ENCODE measurements around the gene C4orf46. TPM values are rescaled to one million over a fixed set of nuclear protein-coding genes. Genes with fewer than 3 reads are reported as not detected.
"Not testable (repeated sequence)": the region's sequence is repeated elsewhere in the genome, so short reads cannot be mapped to it uniquely, and the experiment has no call there.

The C4orf46 gene
- total RNA-seq, result 1 to 10 TPM; 4.6 to 5.0 TPM
- long read RNA-seq, donor 1, partial matches to known transcripts, result 0 of 5 reads
- long read RNA-seq, donor 1, other reads (novel, unspliced or antisense), result 1 of 5 reads
- long read RNA-seq, donor 2, partial matches to known transcripts, result 0 of 6 reads
- long read RNA-seq, donor 2, other reads (novel, unspliced or antisense), result 3 of 6 reads

DNA sequence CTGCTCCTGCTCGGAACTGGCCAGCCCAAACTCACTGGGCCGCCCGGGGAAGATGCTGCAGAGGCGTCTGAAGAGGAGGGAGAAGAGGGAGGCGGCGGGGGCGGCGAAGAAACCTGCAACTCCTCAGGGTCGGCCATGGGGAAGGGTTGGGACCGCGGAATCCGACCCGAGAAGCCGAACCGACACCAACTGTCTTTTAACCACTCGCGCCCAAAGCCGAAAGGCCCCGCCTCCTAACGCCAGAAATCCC lies at the start of gene C4orf46:
C4orf46 (minus strand) TSS at position 223 of the 250 bp plus-strand sequence; CDS start at position 137, 86 bp downstream.
- DNase-seq (ENCODE audit: low spot score), result no peak
- intact Hi-C loops (cut with DNase I), result no loop called here

DNA sequence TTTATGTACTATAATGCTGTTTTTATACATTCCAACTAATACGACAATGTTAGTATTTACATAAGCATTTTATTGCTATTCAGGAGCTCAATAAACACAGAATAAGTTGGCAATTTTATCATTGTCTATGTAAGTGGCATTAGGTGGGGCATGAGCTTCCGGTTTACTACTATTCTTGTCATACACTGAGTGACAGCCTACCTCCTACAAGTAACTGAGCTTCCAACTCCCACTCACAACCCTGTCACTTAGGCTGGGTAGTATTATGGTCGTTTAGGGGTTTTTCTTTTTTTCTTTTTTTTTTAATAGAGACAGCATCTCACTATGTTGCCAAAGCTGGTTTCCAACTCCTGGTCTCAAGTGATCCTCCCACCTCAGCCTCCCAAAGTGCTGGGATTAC lies 44.1 kb upstream of the C4orf46 start:
- intact Hi-C loops (cut with DNase I), result loop anchor here in 1 of 2 donors (10.0 kb wide), 1 partner anchor 489 kb away; no protein-coding TSS in a partner anchor
- DNase-seq (ENCODE audit: low spot score), result no peak

DNA sequence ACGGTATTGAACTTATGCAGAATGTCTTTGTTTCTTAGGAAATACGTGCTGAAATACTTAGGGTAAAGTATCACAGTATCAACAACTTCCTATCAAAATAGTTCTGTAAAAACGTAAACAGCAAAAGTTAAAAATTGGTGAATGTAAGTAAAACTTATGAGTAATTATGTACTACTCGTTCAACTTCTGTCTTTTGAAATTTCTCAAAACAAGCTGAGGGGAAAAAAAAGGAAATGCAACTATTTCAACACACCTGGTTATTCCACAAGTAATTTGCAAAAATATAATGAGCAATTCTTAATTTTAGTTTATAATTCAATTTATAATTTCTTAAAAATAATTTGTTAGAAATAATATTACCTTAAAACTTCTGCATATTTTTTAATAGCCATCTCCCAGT lies 43.2 kb upstream of the C4orf46 start:
- intact Hi-C loops (cut with DNase I), result loop anchor here in 1 of 2 donors (10.0 kb wide), 1 partner anchor 490 kb away; no protein-coding TSS in a partner anchor

DNA sequence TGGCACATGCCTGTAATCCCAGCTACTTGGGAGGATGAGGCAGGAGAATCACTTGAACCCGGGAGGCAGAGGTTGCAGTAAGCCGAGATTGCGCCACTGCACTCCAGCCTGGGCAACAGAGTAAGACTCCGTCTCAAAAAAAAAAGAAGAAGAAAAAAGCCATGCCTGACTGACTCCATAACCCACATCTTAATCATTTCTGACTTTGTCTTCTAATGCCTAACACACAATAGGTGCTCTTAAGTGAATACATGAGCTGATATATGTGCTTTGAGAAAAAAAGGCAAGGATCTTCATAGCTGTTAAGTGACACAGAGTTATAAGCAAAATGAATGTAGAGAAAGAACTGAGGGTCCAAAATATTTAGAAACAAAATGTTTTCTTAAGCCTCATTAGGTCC lies 40.9 kb upstream of the C4orf46 start:
- intact Hi-C loops (cut with DNase I), result loop anchor here in 1 of 2 donors (10.0 kb wide), 1 partner anchor 492 kb away; no protein-coding TSS in a partner anchor

More for the DNA sequence above, 43.2 kb upstream of the C4orf46 start:
- no peak for DNase-seq (ENCODE audit: low spot score)

DNA sequence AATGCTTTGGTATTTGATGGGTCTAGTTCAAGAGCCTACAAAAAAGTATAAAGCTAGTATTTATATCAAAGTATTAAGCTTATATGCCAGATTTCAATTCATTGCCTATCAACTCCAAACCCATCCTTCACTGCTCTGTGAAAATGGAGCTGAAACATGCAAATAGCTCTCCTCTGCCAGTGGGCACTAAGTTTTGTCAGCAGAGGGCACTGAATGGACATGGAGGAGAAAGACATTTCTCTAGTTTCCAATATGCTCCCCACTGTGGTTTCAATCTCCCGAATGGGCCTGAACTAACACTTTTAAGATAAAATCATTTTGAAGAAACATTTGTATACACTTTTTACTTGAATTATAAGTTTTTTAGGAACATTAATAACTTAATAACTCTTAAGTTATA lies 39.1 kb upstream of the C4orf46 start:
- intact Hi-C loops (cut with DNase I), result loop anchor here in 1 of 2 donors (10.0 kb wide), 1 partner anchor 494 kb away; no protein-coding TSS in a partner anchor
- DNase-seq (ENCODE audit: low spot score), result no peak

More for the DNA sequence above, 40.9 kb upstream of the C4orf46 start:
- DNase-seq (ENCODE audit: low spot score), result not testable (repeated sequence)

DNA sequence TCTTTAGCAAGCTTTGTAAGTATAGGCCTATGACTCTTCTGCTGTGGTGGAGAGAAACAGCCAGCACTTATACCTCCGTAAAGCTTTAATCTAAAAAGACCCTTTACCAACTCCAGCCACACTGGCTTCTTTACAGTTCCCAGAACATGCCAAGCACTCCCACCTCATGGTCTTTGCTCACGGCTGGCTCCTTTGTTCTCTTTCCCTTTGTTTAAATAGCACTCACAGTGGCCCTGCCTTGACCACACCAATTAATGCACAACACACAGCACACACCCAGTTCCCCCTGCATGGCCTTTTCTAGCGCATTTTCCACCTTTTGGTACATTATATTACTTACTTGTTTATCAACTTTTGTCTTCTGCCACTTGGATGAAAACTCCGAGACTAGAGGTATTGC lies 32.6 kb upstream of the C4orf46 start:
- intact Hi-C loops (cut with DNase I), result no loop called here
- DNase-seq (ENCODE audit: low spot score), result no peak

DNA sequence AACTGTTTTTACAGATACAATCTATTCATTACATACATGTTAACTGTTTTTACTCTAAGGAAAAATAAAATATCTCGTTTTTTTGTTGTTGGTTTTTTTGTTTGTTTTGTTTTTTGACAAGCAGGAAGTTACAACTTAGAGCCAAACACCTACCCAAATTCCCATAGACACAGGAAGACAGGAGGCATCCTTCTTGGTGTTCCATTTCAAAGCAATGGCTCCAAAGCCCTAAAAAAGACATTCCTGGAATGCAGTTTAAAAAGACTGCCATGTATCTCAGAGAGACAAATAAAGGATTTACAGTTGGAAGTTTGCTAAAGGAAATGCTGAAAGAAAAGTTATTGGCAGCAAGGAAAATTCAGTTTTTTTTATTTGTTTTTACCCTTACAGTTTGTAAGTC lies 17.1 kb upstream of the C4orf46 start:
- intact Hi-C loops (cut with DNase I), result no loop called here
- DNase-seq (ENCODE audit: low spot score), result no peak

DNA sequence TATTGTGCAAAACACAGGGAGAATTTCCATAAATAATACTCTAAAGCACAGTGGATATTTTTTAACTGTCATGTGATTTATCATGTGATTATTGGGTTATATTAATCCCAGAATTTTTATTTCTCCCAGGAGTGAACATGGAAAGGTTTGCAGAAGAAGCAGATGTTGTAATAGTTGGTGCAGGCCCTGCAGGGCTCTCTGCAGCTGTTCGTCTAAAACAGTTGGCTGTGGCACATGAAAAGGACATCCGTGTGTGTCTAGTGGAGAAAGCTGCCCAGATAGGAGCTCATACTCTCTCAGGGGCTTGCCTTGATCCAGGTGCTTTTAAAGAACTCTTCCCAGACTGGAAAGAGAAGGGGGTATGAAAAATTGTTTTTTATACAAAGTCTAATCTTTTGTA lies 10.4 kb upstream of the C4orf46 start:
- intact Hi-C loops (cut with DNase I), result no loop called here
- no peak for DNase-seq (ENCODE audit: low spot score)

DNA sequence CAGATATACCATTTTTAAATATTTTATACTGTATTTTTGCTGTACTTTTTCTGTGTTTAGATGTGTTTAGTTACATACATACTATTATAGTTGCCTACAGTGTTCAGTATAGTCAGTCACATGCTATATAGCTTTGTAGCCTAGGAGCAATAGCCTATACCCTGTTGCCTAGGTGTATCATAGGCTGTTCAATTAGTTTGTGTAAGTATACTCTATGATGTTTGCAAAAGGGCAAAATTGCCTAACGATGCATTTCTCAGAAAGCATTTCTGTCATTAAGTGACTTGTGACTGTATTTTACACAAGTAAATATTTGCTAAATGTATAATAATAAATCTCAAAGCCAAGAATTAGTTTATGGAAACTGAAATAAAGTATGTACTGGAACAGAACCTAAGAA lies 9.9 kb upstream of the C4orf46 start:
- DNase-seq (ENCODE audit: low spot score), result no peak

DNA sequence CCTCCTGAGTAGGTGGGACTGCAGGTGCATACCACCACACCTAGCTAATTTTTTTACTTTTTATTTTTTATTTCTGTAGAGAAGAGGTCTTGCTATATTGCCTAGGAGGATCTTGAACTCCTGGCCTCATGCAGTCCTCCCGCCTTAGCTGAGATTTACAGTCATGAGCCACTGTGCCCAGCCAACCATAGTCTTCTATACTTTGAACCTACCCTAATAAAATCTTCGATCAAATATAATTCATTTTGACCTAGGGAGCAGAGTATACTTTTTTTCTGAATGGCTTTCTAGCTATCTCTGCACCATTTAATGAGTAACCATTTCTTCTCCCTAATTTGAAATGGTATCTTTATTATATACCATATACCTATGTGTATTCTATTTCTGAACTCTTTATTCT lies 7.1 kb upstream of the C4orf46 start:
- intact Hi-C loops (cut with DNase I), result no loop called here
- DNase-seq (ENCODE audit: low spot score), result no peak

More for the DNA sequence above, 9.9 kb upstream of the C4orf46 start:
- intact Hi-C loops (cut with DNase I), result no loop called here

DNA sequence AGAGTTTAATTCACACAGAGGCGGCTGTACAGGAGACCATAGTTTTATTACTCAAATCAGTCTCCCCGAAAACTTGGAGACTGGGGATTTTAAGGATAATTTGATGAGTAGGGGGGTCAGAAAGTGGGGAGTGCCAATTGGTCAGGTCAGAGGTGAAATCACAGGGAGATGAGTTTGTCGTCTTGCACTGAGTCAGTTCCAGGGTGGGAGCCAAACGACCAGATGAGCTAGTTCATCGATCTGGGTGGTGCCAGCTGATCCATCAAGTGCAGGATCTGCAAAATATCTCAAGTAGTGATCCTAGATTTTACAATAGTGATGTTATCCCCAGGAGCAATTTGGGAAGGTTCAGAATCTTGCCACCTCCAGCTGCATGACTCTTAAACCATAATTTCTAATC lies 4.4 kb upstream of the C4orf46 start:
- intact Hi-C loops (cut with DNase I), result no loop called here
- no peak for DNase-seq (ENCODE audit: low spot score)

DNA sequence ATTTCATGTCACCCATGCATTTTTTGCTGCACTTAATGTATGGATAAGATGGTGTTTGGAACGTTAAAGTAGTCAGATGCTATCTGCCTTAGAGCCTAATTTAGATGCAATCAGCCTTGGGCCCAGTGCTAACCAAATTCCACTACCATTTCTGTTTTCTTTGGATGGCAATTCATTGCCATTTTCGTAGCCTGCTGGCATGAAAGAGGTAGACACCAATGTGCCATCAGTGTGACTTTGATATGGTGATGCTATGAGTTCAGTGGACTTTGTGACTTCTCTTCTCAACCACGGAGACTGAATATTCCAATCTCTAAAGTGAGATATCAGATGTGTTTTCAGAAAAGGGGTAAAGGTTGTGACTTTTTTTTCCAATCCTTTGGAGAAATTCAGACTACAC lies 1.9 kb upstream of the C4orf46 start:
- no peak for DNase-seq (ENCODE audit: low spot score)
- intact Hi-C loops (cut with DNase I), result no loop called here

DNA sequence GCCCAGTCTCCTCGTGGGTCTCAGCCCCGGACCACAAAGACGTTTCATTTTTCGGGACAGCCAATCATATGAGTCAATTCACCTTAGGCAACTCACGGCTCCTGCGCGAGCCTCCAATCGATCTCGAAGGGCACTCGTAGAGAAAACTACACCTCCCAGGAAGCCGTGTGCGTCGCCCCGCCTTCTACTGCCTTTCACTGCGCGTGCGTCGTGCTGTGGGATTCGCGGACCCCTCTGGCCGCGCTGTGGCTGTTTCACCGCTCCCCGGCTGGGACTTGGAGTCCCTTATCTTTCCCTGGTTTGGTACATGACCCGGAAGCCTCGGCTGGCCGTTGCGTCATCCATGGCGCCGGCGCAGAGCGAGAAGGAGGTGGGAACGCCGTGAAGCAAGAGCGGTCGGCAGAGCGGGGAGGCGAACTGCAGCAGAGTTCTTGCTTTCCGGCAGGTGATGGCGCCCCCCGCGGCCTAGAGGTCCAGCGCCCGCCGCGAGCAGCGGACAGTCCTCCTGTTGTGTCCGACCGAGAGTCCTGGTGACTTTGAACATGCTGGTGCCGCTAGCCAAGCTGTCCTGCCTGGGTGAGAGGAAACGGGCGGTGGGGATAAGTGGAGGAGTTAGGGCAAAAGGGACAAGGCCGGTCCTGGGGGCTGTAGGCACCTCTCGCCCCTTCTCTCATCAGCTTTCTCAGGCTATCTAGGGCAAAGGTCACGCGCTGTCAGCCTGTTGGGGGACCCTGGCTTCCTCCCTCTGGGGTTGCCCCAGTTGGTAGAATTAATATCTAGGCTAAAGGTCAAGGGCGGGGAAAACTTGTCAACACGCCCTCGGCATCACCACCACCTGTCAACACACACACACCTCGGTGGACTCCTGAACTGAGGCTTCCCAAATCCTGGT lies 474 bp upstream of the C4orf46 start, which contains the start of gene ETFDH:
ETFDH (plus strand) TSS at position 382 of the 892 bp plus-strand sequence; CDS start at position 543, 161 bp downstream.
- DNase-seq (ENCODE audit: low spot score), result peak; percentile 100
- intact Hi-C loops (cut with DNase I), result no loop called here

DNA sequence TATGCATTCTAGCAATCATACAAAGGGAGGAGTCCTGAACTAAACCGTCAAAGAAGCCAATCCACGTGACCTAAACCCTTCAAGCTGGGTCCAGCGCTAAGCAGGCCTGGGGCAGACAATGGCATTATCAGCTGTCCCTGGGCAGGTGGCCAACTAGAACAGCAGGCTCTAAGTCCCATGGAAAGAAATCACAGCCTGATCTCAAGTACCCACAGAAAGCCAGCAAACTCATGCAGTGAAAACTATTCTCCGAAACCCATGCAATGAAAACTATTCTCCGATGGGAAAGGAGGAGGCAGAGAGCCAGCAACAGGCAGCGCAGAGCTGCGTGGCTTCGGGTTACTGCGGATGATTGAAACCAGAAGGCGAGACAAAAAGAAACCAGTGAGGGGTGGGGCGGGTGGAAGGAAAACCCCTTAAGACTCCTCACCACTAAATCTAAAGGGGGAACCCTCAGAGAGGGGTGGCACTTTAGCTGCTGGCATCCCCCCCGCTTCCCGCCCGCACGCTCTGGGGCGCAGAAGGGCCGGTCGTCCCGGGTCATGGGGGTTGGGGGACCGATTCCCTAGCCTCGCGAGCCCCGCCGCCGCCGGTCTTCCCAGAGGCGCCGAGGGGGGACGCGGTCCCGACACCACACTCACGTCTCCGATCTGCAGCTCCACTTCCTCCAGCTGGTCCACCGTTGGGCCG lies 567 bp downstream of the C4orf46 start:
- peak; percentile 85 for DNase-seq (ENCODE audit: low spot score)
- intact Hi-C loops (cut with DNase I), result no loop called here

DNA sequence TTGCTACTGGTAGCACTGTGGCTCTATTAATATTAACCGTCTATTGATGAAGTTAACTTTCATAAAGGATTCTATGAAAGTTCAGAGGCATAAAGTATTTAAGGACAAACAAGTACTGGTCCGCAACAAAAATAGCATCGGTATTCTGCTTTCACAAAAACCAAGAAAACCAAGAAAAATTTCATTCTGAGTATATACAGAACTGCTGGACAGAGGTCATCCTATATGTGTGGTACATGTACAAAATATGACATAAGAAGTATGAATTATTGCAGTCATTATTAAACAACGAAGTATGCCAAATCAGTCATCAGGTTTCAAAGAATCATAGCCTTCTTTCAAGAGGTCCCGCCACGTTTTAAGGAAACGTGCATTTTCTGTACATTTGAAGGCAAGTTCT lies 2.4 kb downstream of the C4orf46 start:
- DNase-seq (ENCODE audit: low spot score), result no peak
- intact Hi-C loops (cut with DNase I), result no loop called here

DNA sequence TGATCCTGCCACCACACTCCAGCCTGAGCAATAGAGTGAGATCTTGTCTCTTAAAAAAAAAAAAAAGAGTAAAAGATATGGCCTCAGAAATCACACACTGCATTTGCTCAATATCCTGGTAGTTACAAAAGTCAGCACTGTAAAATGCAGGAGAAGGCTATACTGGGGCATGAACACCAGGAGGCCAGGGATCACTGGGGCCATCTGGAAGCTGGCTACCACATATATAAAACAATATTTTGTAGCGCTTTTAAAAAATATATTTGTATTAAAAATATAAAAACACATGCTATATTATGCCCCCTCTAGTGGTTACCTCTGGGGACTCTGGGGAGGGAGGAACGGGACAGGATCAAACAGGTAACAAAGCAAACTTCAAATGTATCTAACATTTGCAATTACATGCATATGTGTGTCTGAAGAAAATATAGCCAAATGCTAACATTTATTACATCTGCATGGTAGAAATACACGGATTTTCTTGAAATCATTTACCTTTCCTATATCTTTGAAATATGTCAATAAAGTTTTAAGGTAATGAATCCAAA lies 4.0 kb downstream of the C4orf46 start:
- intact Hi-C loops (cut with DNase I), result no loop called here

DNA sequence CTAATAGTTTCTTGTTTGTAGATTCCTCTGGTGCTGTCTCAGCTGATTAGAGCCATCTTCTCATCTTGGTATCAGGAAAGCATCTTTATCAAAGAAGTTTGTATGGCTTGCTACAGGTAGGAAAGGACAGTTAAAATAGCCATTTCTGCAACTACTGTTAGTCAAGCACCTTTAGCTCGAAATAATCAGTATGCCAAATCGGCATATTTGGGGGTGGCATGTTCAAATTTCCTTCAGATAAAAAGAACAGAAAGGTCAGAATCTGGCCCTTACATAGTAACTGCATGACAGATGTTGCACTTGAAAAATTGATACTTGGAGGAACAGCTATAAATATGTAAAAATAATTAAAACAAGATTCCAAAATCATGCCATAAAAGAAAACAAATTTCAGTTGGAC lies 4.8 kb downstream of the C4orf46 start:
- intact Hi-C loops (cut with DNase I), result no loop called here
- DNase-seq (ENCODE audit: low spot score), result no peak

More for the DNA sequence above, 4.0 kb downstream of the C4orf46 start:
- DNase-seq (ENCODE audit: low spot score), result no peak

DNA sequence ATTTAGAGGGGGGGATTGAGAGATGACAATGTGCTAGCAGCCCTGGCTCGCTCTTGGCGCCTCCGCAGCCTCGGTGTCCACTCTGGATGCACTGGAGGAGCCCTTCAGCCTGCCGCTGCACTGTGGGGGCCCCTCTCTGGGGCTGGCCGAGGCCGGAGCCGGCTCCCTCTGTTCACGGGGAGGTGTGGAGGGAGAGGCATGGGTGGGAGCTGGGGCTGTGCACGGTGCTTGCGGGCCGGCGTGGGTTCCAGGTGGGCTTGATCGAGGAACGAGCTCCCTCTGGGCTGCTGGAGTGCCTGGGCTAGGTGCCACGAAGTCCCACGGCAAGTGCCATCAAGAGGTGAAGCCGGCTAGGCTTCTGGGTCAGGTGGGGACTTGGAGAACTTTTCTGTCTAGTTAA lies 6.9 kb downstream of the C4orf46 start:
- intact Hi-C loops (cut with DNase I), result no loop called here
- DNase-seq (ENCODE audit: low spot score), result peak; percentile 66

DNA sequence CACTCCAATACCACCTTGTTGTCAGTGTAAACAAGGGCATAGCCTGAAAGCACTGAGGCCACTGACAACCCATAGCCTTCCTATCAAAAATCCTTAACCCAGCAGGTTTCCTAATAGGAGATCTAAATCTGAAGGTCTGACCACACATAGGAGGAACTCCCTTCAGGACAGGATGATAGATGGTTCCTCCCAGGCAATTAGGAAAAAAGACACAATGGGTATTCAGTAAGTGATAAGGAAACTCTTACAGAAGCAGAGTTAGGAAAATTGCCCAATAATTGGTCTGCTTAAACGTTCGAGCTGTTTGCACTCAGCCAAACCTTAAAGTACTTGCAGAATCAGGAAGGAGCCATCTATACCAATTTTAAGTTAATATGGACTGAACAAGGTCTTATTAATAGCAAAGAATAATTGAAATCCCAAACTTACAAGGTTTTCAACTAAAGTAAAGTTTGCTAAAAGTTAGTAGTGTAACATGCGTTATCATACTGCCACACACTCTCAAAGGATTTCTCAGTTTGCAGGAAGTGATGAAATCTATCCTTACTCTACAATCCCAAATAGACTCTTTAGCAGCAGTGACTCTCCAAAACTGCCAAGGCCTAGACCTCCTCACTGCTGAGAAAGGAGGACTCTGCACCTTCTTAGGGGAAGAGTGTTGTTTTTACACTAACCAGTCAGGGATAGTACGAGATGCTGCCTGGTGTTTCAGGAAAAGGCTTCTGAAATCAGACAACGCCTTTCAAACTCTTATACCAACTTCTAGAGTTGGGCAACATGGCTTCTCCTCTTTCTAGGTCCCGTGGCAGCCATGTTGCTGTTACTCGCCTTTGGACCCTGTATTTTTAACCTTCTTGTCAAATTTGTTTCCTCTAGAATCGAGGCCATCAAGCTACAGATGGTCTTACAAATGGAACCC lies 7.7 kb downstream of the C4orf46 start:
- DNase-seq (ENCODE audit: low spot score); intact Hi-C loops (cut with DNase I): not testable (repeated sequence)
